Tibial artery (tissue), 4 donors: ENCODE measurements around the gene MUS81.

Experiments used
- DNase-seq, 2 donors: peaks; one replicate each; pipeline ENCODE4 v3.0.0-alpha.2; 2019
- H3K27ac ChIP-seq, 2 donors: fragments of 200-600 bp; sonication (generic) in 1 of 2; 1 replicate in 1 of 2; 2 replicates in 1 of 2; pipeline ENCODE4 v1.5.1; 2018 to 2019; ENCODE audit warnings: mild to moderate bottlenecking in 1 of 2
- H3K27me3 ChIP-seq, 2 donors: fragments of 200-600 bp; sonication (generic) in 1 of 2; one replicate each; pipeline versions ENCODE4 v1.5.1 to v1.6.0; 2016 to 2019
- H3K36me3 ChIP-seq, 3 donors: fragments of 200-600 bp; sonication (generic) in 2 of 3; one replicate each; pipeline ENCODE4 v1.5.1; 2016 to 2019; ENCODE audit warnings: mild to moderate bottlenecking in 2 of 3
- H3K4me1 ChIP-seq, 4 donors: fragments of 200-600 bp; sonication (generic) in 2 of 4; 1 replicate in 3 of 4; 2 replicates in 1 of 4; pipeline ENCODE4 v1.5.1; 2016 to 2019
- H3K4me3 ChIP-seq, 2 donors: fragments of 200-600 bp; sonication (generic) in 1 of 2; 1 replicate in 1 of 2; 2 replicates in 1 of 2; pipeline ENCODE4 v1.5.1; 2018 to 2019; ENCODE audit warnings: mild to moderate bottlenecking in 2 of 2
- H3K9me3 ChIP-seq, 3 donors: fragments of 200-600 bp; sonication (generic) in 1 of 3; one replicate each; pipeline ENCODE4 v1.5.1; 2016 to 2019
- CTCF ChIP-seq, 2 experiments: fragments of 200-600 bp in 1 of 2; fragments of 450-650 bp in 1 of 2; IDR thresholded peaks; one replicate each; pipeline ENCODE4 v1.5.1; 2017 to 2019; ENCODE audit warnings: antibody characterized with exemption in 2 of 2, mild to moderate bottlenecking in 1 of 2, moderate library complexity in 1 of 2
- intact Hi-C: fragments of 100-400 bp; cut with DNase I; formaldehyde crosslinking; loops from one replicate; pipeline ENCODE4 v1.15.0; 2023; ENCODE audit warnings: low total_unique reads

The MUS81 gene

GRCh38 chr11:65885808-65886536 is 25.7 kb downstream of the MUS81 start:
- Histone ChIP-seq H3K27ac (no peak overlapping the region), H3K9me3 (no peaks in the 10 kb centered on the region), H3K36me3 (peaks cover 15 to 48% (median 26%) of the 10 kb centered on the region in 3 donors), H3K4me3 (no peak overlapping the region), H3K27me3 (no peaks in the 10 kb centered on the region), H3K4me1 (peaks cover 0 to 50% (median 31%) of the 10 kb centered on the region in 4 donors)
- intact Hi-C loops, result loop anchor here (2.0 kb wide), 1 partner anchor 103 kb away; no protein-coding TSS in a partner anchor
- no peak for DNase-seq
- TF ChIP-seq CTCF (IDR thresholded peaks at IDR 0.05), result no peak

DNA sequence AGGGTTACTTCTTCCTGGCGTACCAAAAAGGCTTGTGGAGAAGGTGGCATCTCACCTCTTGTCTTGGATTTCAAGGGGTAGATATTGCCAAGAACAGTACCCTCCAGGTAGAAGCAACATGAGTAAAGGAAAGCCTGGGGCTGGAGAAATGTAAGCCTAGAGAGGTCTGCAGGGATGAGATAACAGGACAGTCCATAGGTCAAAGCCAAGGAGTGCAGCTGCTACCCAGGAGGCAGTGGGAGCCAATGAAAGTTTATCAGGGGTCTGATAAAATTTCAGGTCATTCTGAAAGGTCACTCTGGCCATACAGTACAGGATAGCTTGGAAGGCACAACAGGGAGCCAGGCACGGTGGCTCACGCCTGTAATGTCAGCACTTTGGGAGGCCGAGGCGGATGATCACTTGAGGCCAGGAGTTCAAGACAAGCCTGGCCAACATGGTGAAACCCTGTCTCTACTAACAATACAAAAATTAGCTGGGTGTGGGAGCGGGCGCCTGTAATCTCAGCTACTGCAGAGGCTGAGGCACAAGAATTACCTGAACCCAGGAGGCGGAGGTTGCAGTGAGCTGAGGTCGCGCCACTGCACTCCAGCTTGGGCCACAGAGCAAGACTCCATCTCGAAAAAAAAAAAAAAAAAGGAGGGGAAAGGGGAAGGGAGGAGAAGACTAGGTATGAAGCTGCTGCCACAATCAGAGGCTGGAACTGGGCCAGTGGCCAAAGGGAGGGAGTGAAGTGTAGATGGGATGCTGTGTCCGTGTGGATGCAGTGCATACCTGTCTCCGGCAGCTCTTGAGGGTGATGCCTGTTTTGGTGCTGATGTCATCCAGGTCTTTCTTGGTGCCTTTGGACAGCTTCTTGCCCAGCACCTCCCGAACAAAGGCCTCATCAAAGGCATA is 26.8 kb downstream of the MUS81 start:
- peaks cover 4 to 61% (median 41%) of the 10 kb centered on the region in 4 donors for H3K4me1 ChIP-seq
- no peaks in the 10 kb centered on the region for H3K27me3 ChIP-seq
- peak overlapping the region; percentile 93 to 95 for H3K27ac ChIP-seq
- no peaks in the 10 kb centered on the region for H3K9me3 ChIP-seq
- peak overlapping the region; percentile 61 to 83 for H3K4me3 ChIP-seq
- no peak for DNase-seq
- peaks cover 15 to 46% (median 26%) of the 10 kb centered on the region in 3 donors for H3K36me3 ChIP-seq
- TF ChIP-seq CTCF (IDR thresholded peaks at IDR 0.05), result no peak
- intact Hi-C loops, result no loop called here

- intact Hi-C loops, result loop anchor here (2.0 kb wide), 1 partner anchor 29 kb away; no protein-coding TSS in a partner anchor
These were observed 27.5 kb downstream of the MUS81 start for GRCh38 chr11:65887723-65888162.

GRCh38 chr11:65888163-65888814 is 28.1 kb downstream of the MUS81 start, which contains the start of gene FIBP:
TSS of gene FIBP (minus strand) at chr11:65888471. CDS start at chr11:65888418, 53 bp downstream.
- intact Hi-C loops, result loop anchor here (2.0 kb wide), 1 partner anchor 29 kb away; no protein-coding TSS in a partner anchor
- H3K4me3 ChIP-seq, result peak within 1 kb of the TSS; percentile 61 to 83
- H3K36me3 ChIP-seq, result peaks cover 10 to 33% (median 21%) of the 10 kb centered on the region in 3 donors
- H3K4me1 ChIP-seq, result peaks cover 6 to 73% (median 53%) of the 10 kb centered on the region in 4 donors
- DNase-seq, result peak; percentile 97 to 99
- H3K27me3 ChIP-seq, result no peaks in the 10 kb centered on the region
- peak; percentile 87 to 96 for TF ChIP-seq CTCF (IDR thresholded peaks at IDR 0.05)
- H3K9me3 ChIP-seq, result no peaks in the 10 kb centered on the region
- H3K27ac ChIP-seq, result peak within 1 kb of the TSS; percentile 93 to 95

More at GRCh38 chr11:65887723-65888162, 27.5 kb downstream of the MUS81 start:
- DNase-seq, result no peak
- Histone ChIP-seq H3K27me3 (no peaks in the 10 kb centered on the region), H3K4me3 (peak overlapping the region; percentile 61 to 83), H3K27ac (peak overlapping the region; percentile 93 to 95), H3K4me1 (peaks cover 6 to 67% (median 47%) of the 10 kb centered on the region in 4 donors), H3K9me3 (no peaks in the 10 kb centered on the region), H3K36me3 (peaks cover 15 to 39% (median 26%) of the 10 kb centered on the region in 3 donors)
- no peak for TF ChIP-seq CTCF (IDR thresholded peaks at IDR 0.05)
